ENCODE data around the gene LRRC7. TPM values are rescaled to one million over a fixed set of nuclear protein-coding genes. Genes with fewer than 3 reads are reported as not detected.

Gene LRRC7
- total and polyA plus RNA-seq, 2 donors from 2014 or later = 0.19 to 0.37 TPM

DNA sequence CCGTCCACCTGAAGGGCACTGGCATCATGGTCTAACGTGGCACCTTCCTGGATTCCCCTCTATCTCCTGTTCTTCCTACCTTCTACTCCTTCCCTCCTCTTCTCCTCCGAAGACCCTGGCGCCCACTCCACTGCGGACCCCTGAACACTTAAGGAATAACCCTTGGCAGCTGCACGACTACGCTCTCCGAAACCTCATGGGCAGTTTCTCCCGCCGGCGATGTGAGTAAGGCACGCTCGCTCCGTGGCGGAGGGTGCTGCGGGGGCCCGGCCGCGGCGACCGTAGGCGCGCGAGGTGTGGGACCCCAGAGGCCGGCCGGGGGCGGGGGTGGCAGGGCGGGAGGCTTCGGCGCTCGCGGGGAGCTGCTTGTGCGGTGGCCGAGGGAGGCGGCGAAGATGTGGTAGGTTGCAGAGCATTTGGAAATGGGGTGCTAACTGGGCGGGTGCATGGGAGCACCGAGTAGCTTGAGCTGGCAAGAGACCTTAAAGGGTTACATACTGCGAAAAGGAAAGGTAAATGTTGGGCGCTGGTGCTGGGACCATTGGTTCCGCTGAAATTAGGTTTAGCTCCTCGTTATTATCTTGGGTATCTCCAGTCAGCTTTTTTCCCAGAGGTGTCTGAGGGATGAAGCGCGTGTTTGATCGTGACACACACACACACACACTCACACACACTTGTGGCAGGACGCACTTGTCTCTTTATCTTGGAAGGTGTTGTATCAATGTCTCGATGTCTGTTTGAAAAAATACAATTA is 876 bp downstream of the LRRC7 start:
- TF ChIP-seq CTCF (IDR thresholded peaks at IDR 0.05; ENCODE audit: borderline replicate concordance, extremely low read depth, insufficient read depth) = no peak
- peaks cover 0 to 2% (median 0%) of the 10 kb centered on the region in 3 donors for H3K4me1 ChIP-seq (ENCODE audit: control insufficient read depth in 2 of 3, insufficient read depth in 2 of 3, low read depth in 1 of 3, low read length in 3 of 3)
- no peaks in the 10 kb centered on the region for H3K36me3 ChIP-seq (ENCODE audit: control insufficient read depth in 2 of 3, insufficient read depth in 3 of 3, low read length in 3 of 3)
- peaks cover 3% of the 10 kb centered on the region for H3K27me3 ChIP-seq (ENCODE audit: control insufficient read depth, insufficient read depth, low read length)
- H3K9me3 ChIP-seq (ENCODE audit: control insufficient read depth in 2 of 3, insufficient read depth in 1 of 3, low read length in 3 of 3) = no peaks in the 10 kb centered on the region
- H3K9ac ChIP-seq (ENCODE audit: low read length in 3 of 3) = peak overlapping the region in 1 of 3 donors; percentile 28
- intact Hi-C loops (cut with DNase I) = no loop called here
- no peak overlapping the region for H3K27ac ChIP-seq (ENCODE audit: low read depth in 2 of 2, low read length in 2 of 2)
- H3K4me3 ChIP-seq (ENCODE audit: low read length in 3 of 3) = peak overlapping the region; percentile 60 to 66 (median 64)
- DNase-seq (peak; percentile 10 to 57 (median 35)), FAIRE-seq (no peak)

GRCh38 chr1:69569175-69569541 is 1.4 kb downstream of the LRRC7 start:
- Histone ChIP-seq H3K27ac (ENCODE audit: low read depth in 2 of 2, low read length in 2 of 2) (no peak overlapping the region), H3K4me1 (ENCODE audit: control insufficient read depth in 2 of 3, insufficient read depth in 2 of 3, low read depth in 1 of 3, low read length in 3 of 3) (peaks cover 0 to 2% (median 0%) of the 10 kb centered on the region in 3 donors), H3K36me3 (ENCODE audit: control insufficient read depth in 2 of 3, insufficient read depth in 3 of 3, low read length in 3 of 3) (no peaks in the 10 kb centered on the region), H3K9me3 (ENCODE audit: control insufficient read depth in 2 of 3, insufficient read depth in 1 of 3, low read length in 3 of 3) (no peaks in the 10 kb centered on the region), H3K27me3 (ENCODE audit: control insufficient read depth, insufficient read depth, low read length) (peaks cover 3% of the 10 kb centered on the region), H3K4me3 (ENCODE audit: low read length in 3 of 3) (peak overlapping the region; percentile 54 to 66 (median 64)), H3K9ac (ENCODE audit: low read length in 3 of 3) (peak overlapping the region in 1 of 3 donors; percentile 37)
- peak in 3 of 5 donors; percentile 15 to 46 (median 35) for DNase-seq
- no peak for FAIRE-seq
- intact Hi-C loops (cut with DNase I) = no loop called here
- TF ChIP-seq CTCF (IDR thresholded peaks at IDR 0.05; ENCODE audit: borderline replicate concordance, extremely low read depth, insufficient read depth) = no peak

DNA sequence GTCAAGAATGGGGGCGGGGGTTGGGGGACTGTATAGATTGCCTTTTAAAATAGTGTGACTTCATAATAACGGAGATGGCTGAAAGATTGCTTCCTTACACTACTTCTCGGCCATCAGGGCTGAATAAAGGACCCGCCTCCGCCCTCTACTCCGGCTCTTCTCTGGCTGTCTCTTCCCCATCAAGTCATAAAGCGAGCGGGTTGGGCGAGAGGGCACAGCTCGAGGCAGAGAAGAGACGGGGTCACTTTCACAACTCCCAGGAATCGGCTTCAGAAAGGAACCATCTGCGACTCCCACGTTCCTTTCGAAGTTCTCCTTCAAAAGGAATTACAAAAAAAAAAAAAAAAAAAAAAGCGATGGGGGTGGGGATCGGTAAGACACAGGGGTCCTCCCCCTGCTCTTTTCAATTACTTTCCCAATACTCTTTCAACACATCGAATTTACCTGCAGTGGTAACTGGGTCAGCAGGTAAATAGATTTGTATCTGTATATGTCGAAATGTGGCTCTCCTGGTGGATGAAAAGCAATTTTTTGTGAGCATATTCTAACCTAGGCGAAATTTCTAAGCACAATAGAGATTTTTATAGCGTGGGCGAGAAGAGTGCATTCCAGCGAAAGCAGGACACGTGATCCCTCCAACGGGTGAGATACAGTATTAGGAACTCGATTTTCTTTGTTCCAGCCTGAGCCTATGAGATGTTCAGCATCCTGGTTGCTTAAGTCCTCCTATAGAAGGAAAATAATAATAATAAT is 2.0 kb downstream of the LRRC7 start:
- Histone ChIP-seq H3K36me3 (ENCODE audit: control insufficient read depth in 2 of 3, insufficient read depth in 3 of 3, low read length in 3 of 3) (no peaks in the 10 kb centered on the region), H3K9ac (ENCODE audit: low read length in 3 of 3) (peak overlapping the region in 1 of 3 donors; percentile 37), H3K4me1 (ENCODE audit: control insufficient read depth in 2 of 3, insufficient read depth in 2 of 3, low read depth in 1 of 3, low read length in 3 of 3) (peaks cover 0 to 2% (median 0%) of the 10 kb centered on the region in 3 donors), H3K9me3 (ENCODE audit: control insufficient read depth in 2 of 3, insufficient read depth in 1 of 3, low read length in 3 of 3) (no peaks in the 10 kb centered on the region), H3K27me3 (ENCODE audit: control insufficient read depth, insufficient read depth, low read length) (peaks cover 3% of the 10 kb centered on the region), H3K4me3 (ENCODE audit: low read length in 3 of 3) (peak overlapping the region; percentile 54 to 66 (median 64)), H3K27ac (ENCODE audit: low read depth in 2 of 2, low read length in 2 of 2) (no peak overlapping the region)
- FAIRE-seq = no peak
- TF ChIP-seq CTCF (IDR thresholded peaks at IDR 0.05; ENCODE audit: borderline replicate concordance, extremely low read depth, insufficient read depth) = no peak
- DNase-seq = peak; percentile 29 to 72 (median 48)
- intact Hi-C loops (cut with DNase I) = no loop called here
